Right cardiac atrium (tissue), 5 donors: ENCODE results near the gene IMPA2. TPM values are rescaled to one million over a fixed set of nuclear protein-coding genes. Genes with fewer than 3 reads are reported as not detected.
A peak's percentile ranks its signal among the peaks of the same experiment; 100 is the strongest.

Source experiments
- ATAC-seq, 2 donors: fragments of 200-7000 bp; cut with Tn5 transposase; one replicate each; pipeline versions ENCODE4 v1.8.0 to v1.9.1; 2020; ENCODE audit warnings: moderate library complexity in 2 of 2, mild to moderate bottlenecking in 1 of 2
- DNase-seq, 3 donors: peaks; one replicate each; pipeline ENCODE4 v3.0.0-alpha.2; 2020
- H3K27ac ChIP-seq: one replicate; pipeline ENCODE4 v1.5.1; 2013; ENCODE audit warnings: mild to moderate bottlenecking, low read length, control low read depth, moderate library complexity
- H3K27me3 ChIP-seq: one replicate; pipeline ENCODE4 v1.6.1; 2013; ENCODE audit not compliant: control insufficient read depth, insufficient read depth
- H3K4me1 ChIP-seq: one replicate; pipeline ENCODE4 v1.6.1; 2013; ENCODE audit warnings: low read length; ENCODE audit not compliant: control insufficient read depth, insufficient read depth
- H3K4me3 ChIP-seq: one replicate; pipeline ENCODE4 v1.5.1; 2013; ENCODE audit warnings: low read length, control low read depth
- H3K9me3 ChIP-seq: one replicate; pipeline ENCODE4 v1.6.1; 2013; ENCODE audit warnings: low read length; ENCODE audit not compliant: control insufficient read depth
- WGBS: extraction: QIAGEN DNeasy Blood & Tissue Kit; methylation state at CpG from one replicate; pipeline ENCODE4 v1.1.7; 2013; 5-methylcytosine and 5-hydroxymethylcytosine counted together
- intact Hi-C, 4 donors: fragments of 100-400 bp; cut with DNase I; formaldehyde crosslinking; loops; one replicate each; pipeline versions ENCODE4 v1.11.0 to v1.14.0; 2022 to 2023
- polyA plus RNA-seq: library from polyadenylated mRNA; stranded (reverse); fragments of 200-250 nt; gene quantifications from one replicate; pipeline ENCODE4 v1.2.3, GENCODE V29; 2013
- total RNA-seq, 4 donors: library from RNA; stranded (reverse); fragmentation: NEBNext Ultra II Directional; extraction: Animal tissue kit (Norgen Biotek cat#: 25700); gene quantifications; one replicate each; pipeline ENCODE4 v1.2.1, GENCODE V29; 2021
- donor health status: healthy with polysubstance abuse.
- donor health status: DM: no; HTN: yes; CAD: no.
- donor health status: DM: no; HTN: no; CAD: no.
- donor health status: DM: no; HTN: yes; CAD: no; lungs with severe emphysema.
- donor health status: DM: yes; HTN: yes; CAD: no.

IMPA2 gene
- total and polyA plus RNA-seq, 5 donors, result 19.8 to 26.9 (median 21.9) TPM

DNA sequence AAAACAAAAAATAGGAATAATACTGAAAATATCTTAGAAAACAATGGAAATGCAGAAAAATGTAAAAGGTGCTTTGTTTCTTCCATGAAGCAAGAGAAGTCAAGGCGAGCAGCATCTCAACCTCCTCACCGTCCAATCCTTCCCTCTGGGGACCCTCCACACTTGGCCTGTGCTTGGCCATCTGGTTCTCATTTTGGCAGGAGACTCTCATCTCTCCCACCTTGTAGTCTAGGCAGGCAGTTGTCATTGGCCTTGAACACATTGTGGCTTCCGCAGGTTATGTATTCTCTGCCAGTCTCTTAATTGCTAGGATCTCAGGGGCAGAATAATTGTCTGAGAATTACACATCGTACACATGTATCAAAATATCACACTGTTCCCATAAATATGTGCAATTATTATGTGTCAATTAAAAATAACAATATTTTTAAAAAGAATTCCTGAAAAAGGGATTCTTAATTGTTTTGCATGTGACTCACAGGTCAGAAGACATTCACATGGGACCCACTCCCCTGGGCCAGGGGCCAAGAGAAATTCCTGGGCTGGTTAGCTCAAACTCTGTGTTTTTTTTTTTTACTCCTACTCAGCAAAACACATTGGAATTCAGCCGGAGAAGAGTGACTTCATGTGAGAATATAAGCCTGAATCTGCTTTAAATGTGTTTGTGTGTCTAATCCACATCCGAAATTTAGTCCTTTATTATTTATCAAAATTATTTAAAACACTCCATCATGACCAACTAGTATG, 98.4 kb downstream of the IMPA2 start:
- ATAC-seq (no peak), DNase-seq (peak in 1 of 3 donors; percentile 56)
- no peak overlapping the region for H3K4me3 ChIP-seq
- H3K9me3 ChIP-seq, result no peaks in the 10 kb centered on the region
- H3K4me1 ChIP-seq, result no peaks in the 10 kb centered on the region
- no peaks in the 10 kb centered on the region for H3K27me3 ChIP-seq
- no peak overlapping the region for H3K27ac ChIP-seq
- intact Hi-C loops, result no loop called here
- WGBS, result 51% methylated on average over 6 of the region's 6 CpGs

Other genes with a start within 250 kb of the IMPA2 start
- gene CHMP1B, start 130.1 kb upstream of the IMPA2 start, total RNA-seq, result 10 to 100 TPM; 28.8 to 40.3 (median 32.3) TPM
- gene CHMP1B, start 130.1 kb upstream of the IMPA2 start, polyA plus RNA-seq, result 40.4 TPM
- 10 to 100 TPM; 29.0 to 40.6 (median 32.4) TPM for gene MPPE1, start 73.2 kb upstream of the IMPA2 start, total RNA-seq
- 20.7 TPM for gene MPPE1, start 73.2 kb upstream of the IMPA2 start, polyA plus RNA-seq
- not detected for gene ANKRD62, start 112.3 kb downstream of the IMPA2 start, total RNA-seq
- not detected for gene ANKRD62, start 112.3 kb downstream of the IMPA2 start, polyA plus RNA-seq